OCI-LY3 (cell line): ENCODE data around the gene SLC6A15.

Source experiments
- CTCF ChIP-seq: fragments of 200-600, 300-600 bp; sonication (generic); IDR thresholded peaks from 2 replicates; pipeline ENCODE4 v1.5.1; 2014; ENCODE audit warnings: antibody characterized with exemption, low read length, low read depth
- EZH2phosphoT487 ChIP-seq: fragments of 200-600 bp; shearing (Covaris generic); IDR thresholded peaks from 2 replicates; pipeline ENCODE4 v1.6.1; 2018; ENCODE audit warnings: antibody characterized with exemption, mixed run types, low read depth

GRCh38 chr12:84888861-84889260 is 23.7 kb downstream of the SLC6A15 start:
- no peak for TF ChIP-seq CTCF
- no peak for TF ChIP-seq EZH2phosphoT487
